Measurements from ENCODE around the gene PINLYP. TPM values are rescaled to one million over a fixed set of nuclear protein-coding genes. Genes with fewer than 3 reads are reported as not detected.
A peak's percentile ranks its signal among the peaks of the same experiment; 100 is the strongest.

PINLYP gene
- total RNA-seq, 1 experiment from 2014 or later = 11.9 TPM

DNA sequence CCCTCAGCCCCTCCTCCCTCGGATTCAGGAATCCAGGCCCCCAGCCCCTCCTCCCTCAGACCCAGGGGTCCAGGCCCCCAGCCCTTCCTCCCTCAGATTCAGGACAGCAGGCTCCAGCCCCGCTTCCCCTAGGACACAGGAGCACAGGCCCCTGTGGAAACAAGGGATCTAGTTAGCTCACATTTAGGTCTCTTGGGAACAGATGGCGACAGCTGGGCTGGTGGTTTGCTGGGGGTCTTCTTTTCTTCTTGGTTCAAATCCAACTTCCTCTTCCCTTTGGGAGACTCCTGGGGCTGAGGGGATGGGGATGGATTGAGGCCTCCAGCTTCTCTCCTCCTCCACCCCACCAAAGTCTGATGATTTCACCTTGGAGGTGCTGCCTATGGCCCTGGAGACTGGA, 23.0 kb upstream of the PINLYP start:
- H4K5ac ChIP-seq (ENCODE audit: insufficient read length, low read depth, low read length) = no peak overlapping the region
- no CpG with 5 or more reads among the region's 3 CpGs for WGBS (ENCODE audit: extremely low coverage, insufficient read length, low lambda C conversion rate)
- no peaks in the 10 kb centered on the region for H3K79me1 ChIP-seq (ENCODE audit: insufficient read depth, low read depth, low read length, poor library complexity, severe bottlenecking)
- H3K56ac ChIP-seq (ENCODE audit: insufficient read length, low read depth, low read length) = no peak overlapping the region
- H3K23me2 ChIP-seq (ENCODE audit: insufficient read length, low read depth, low read length, poor library complexity, severe bottlenecking) = no peaks in the 10 kb centered on the region
- no peak overlapping the region for H3K18ac ChIP-seq (ENCODE audit: insufficient read length, low read depth, low read length)
- no peak overlapping the region for H3K9ac ChIP-seq (ENCODE audit: extremely low read depth, insufficient read length, low read length)
- H3K36me3 Mint-ChIP-seq (ENCODE audit: insufficient read depth in 1 of 3, low read depth in 3 of 3) = peaks cover 18 to 61% (median 55%) of the 10 kb centered on the region in 3 experiments; a peak in 6 of 7 replicates
- H3K27ac Mint-ChIP-seq = peak overlapping the region in 1 of 3 experiments; percentile 53; a peak in 2 of 7 replicates
- H3K79me2 ChIP-seq (ENCODE audit: insufficient read depth, low read length) = no peaks in the 10 kb centered on the region
- no peaks in the 10 kb centered on the region for H3K27me3 Mint-ChIP-seq (ENCODE audit: low read depth)
- no peaks in the 10 kb centered on the region for H3K4me1 ChIP-seq (ENCODE audit: insufficient read depth, low read length)
- H2BK12ac ChIP-seq (ENCODE audit: insufficient read length, low read depth, low read length) = no peak overlapping the region
- H2BK15ac ChIP-seq (ENCODE audit: low read depth, low read length) = no peak overlapping the region; the same call in 1 of the 2 replicates
- H3K14ac ChIP-seq (ENCODE audit: insufficient read depth, low read length) = no peak overlapping the region
- no peak overlapping the region for H3K4me3 Mint-ChIP-seq
- no peaks in the 10 kb centered on the region for H3K9me3 ChIP-seq (ENCODE audit: control insufficient read depth, low read depth, low read length)
- no peaks in the 10 kb centered on the region for H4K20me1 ChIP-seq (ENCODE audit: control insufficient read depth, insufficient read depth, insufficient read length)
- no peak overlapping the region for H3K4ac ChIP-seq (ENCODE audit: low read depth, low read length)
- no peak overlapping the region for H3K23ac ChIP-seq (ENCODE audit: insufficient read length, low read depth, low read length)
- H2BK120ac ChIP-seq (ENCODE audit: low read depth, low read length, poor library complexity, severe bottlenecking) = no peak overlapping the region
- H3K9me3 Mint-ChIP-seq = 0 out of 5 replicates have a peak, but pooled peaks cover 0 to 2% of the 10 kb centered on the region in 2 experiments
- H3K4me2 ChIP-seq (ENCODE audit: insufficient read depth, insufficient read length, low read length) = no peak overlapping the region
- no peak overlapping the region for H2BK20ac ChIP-seq (ENCODE audit: low read depth, low read length, poor library complexity, severe bottlenecking)
- DNase-seq = no peak
- no peak overlapping the region for H4K91ac ChIP-seq (ENCODE audit: insufficient read length, low read depth, low read length)
- peaks cover 7 to 11% of the 10 kb centered on the region in 2 experiments for H3K4me1 Mint-ChIP-seq
- no peak overlapping the region for H3T11ph ChIP-seq (ENCODE audit: low read length)
- no peak overlapping the region for H2BK5ac ChIP-seq (ENCODE audit: insufficient read length, low read length)
- no peak overlapping the region for H3K27ac ChIP-seq (ENCODE audit: insufficient read length, low read depth, low read length)
- H2AK5ac ChIP-seq (ENCODE audit: insufficient read length, low read length) = no peak overlapping the region
- H3K27me3 ChIP-seq (ENCODE audit: insufficient read depth, low read length) = no peaks in the 10 kb centered on the region
- H2AFZ ChIP-seq (ENCODE audit: low read length) = no peak overlapping the region
- H4K8ac ChIP-seq (replicated peaks; ENCODE audit: insufficient read length, low read depth, low read length) = no peak overlapping the region
- TF ChIP-seq, protein P1, sequence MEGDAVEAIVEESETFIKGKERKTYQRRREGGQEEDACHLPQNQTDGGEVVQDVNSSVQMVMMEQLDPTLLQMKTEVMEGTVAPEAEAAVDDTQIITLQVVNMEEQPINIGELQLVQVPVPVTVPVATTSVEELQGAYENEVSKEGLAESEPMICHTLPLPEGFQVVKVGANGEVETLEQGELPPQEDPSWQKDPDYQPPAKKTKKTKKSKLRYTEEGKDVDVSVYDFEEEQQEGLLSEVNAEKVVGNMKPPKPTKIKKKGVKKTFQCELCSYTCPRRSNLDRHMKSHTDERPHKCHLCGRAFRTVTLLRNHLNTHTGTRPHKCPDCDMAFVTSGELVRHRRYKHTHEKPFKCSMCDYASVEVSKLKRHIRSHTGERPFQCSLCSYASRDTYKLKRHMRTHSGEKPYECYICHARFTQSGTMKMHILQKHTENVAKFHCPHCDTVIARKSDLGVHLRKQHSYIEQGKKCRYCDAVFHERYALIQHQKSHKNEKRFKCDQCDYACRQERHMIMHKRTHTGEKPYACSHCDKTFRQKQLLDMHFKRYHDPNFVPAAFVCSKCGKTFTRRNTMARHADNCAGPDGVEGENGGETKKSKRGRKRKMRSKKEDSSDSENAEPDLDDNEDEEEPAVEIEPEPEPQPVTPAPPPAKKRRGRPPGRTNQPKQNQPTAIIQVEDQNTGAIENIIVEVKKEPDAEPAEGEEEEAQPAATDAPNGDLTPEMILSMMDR (conservative IDR thresholded peaks at IDR 0.05) = no peak

All from H9 (cell line).